ENCODE results near the gene GLIS2. TPM values are rescaled to one million over a fixed set of nuclear protein-coding genes. Genes with fewer than 3 reads are reported as not detected.

The GLIS2 gene
- total RNA-seq, 1 donor from 2014 or later = 0.53 TPM

DNA sequence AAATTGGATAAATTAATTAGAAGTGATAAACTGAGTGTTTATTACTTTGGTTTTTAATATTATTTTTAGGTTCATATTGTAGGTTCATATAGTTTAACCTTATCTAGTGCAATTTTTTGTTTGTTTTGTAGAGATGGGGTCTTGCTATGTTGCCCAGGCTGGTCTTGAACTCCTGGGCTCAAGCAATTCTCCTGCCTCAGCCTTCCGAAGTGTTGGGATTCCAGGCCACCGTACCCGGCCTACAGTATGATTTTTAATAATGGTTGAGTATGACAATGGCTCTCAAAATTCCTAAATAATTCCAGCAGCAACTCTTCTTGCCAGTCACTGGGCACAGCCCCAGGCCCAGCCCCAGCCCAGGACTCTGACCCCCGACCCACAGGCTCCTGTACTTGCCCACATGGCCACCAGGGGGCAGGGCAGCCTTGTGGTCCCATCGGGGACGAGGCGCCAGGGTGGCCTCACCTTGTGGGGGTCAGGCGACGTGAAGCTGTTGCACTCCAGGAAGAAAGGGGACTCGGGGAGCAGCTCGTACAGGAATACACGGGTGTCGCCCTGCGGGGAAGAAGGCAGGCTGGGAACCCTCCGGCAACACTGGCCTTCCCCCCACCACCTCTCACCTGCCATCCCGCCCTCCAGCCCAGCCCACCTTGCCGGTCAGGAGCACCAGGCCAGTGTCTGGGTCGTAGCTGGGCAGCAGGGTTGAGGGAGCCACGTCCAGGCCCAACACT, 43.1 kb downstream of the GLIS2 start:
- H3K27me3 ChIP-seq (ENCODE audit: control insufficient read depth, insufficient read depth, low read length) = no peaks in the 10 kb centered on the region
- FAIRE-seq = no peak
- H3K4me3 ChIP-seq (ENCODE audit: low read depth, low read length) = no peak overlapping the region
- TF ChIP-seq CTCF (IDR thresholded peaks at IDR 0.05; ENCODE audit: insufficient read depth, low read length, severe bottlenecking) = peak; percentile 85
- peaks cover 7% of the 10 kb centered on the region for H3K36me3 ChIP-seq (ENCODE audit: control insufficient read depth, insufficient read depth, low read length)
- no peak for DNase-seq (ENCODE audit: low read depth)

- no peak overlapping the region for H3K4me3 ChIP-seq (ENCODE audit: low read depth, low read length)
- peaks cover 10% of the 10 kb centered on the region for H3K36me3 ChIP-seq (ENCODE audit: control insufficient read depth, insufficient read depth, low read length)
- FAIRE-seq (no peak), DNase-seq (ENCODE audit: low read depth) (no peak)
- no peak for TF ChIP-seq CTCF (IDR thresholded peaks at IDR 0.05; ENCODE audit: insufficient read depth, low read length, severe bottlenecking)
- no peaks in the 10 kb centered on the region for H3K27me3 ChIP-seq (ENCODE audit: control insufficient read depth, insufficient read depth, low read length)
Measured at GRCh38 chr16:4359914-4360313, 44.0 kb downstream of the GLIS2 start.

DNA sequence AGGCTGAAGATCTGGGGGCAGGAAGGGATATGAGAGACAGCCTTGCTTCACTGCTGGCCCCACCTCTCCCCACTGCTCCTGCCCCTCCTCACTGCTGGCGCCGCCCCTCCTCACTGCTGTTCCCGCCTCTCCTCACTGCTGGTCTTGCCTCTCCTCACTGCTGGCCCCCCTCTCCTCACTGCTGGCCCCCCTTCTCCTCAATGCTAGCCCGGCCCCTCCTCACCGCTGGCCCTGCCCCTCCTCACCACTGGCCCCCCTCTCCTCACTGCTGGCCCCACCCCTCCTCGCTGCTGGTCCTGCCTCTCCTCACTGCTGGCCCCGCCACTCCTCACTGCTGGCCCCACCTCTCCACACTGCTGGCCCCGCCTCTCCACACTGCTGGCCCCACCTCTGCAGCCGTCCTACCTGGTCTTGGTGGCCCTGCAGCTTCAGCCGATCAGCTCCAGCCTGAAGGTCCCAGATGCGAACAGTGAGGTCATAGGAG, 44.7 kb downstream of the GLIS2 start:
- Histone ChIP-seq H3K27me3 (ENCODE audit: control insufficient read depth, insufficient read depth, low read length) (no peaks in the 10 kb centered on the region), H3K36me3 (ENCODE audit: control insufficient read depth, insufficient read depth, low read length) (peaks cover 12% of the 10 kb centered on the region), H3K4me3 (ENCODE audit: low read depth, low read length) (no peak overlapping the region)
- DNase-seq (ENCODE audit: low read depth) (no peak), FAIRE-seq (no peak)
- no peak for TF ChIP-seq CTCF (IDR thresholded peaks at IDR 0.05; ENCODE audit: insufficient read depth, low read length, severe bottlenecking)

- peaks cover 12% of the 10 kb centered on the region for H3K36me3 ChIP-seq (ENCODE audit: control insufficient read depth, insufficient read depth, low read length)
Measured at GRCh38 chr16:4361033-4361943, 45.4 kb downstream of the GLIS2 start.

GRCh38 chr16:4361944-4362311, 46.1 kb downstream of the GLIS2 start:
- no peak for DNase-seq (ENCODE audit: low read depth)
- Histone ChIP-seq H3K27me3 (ENCODE audit: control insufficient read depth, insufficient read depth, low read length) (no peaks in the 10 kb centered on the region), H3K36me3 (ENCODE audit: control insufficient read depth, insufficient read depth, low read length) (peaks cover 12% of the 10 kb centered on the region), H3K4me3 (ENCODE audit: low read depth, low read length) (no peak overlapping the region)
- no peak for FAIRE-seq
- no peak for TF ChIP-seq CTCF (IDR thresholded peaks at IDR 0.05; ENCODE audit: insufficient read depth, low read length, severe bottlenecking)

More at GRCh38 chr16:4361033-4361943, 45.4 kb downstream of the GLIS2 start:
- no peak for FAIRE-seq
- no peak for TF ChIP-seq CTCF (IDR thresholded peaks at IDR 0.05; ENCODE audit: insufficient read depth, low read length, severe bottlenecking)
- no peaks in the 10 kb centered on the region for H3K27me3 ChIP-seq (ENCODE audit: control insufficient read depth, insufficient read depth, low read length)
- DNase-seq (ENCODE audit: low read depth) = no peak
- H3K4me3 ChIP-seq (ENCODE audit: low read depth, low read length) = no peak overlapping the region
